Fibroblast of lung (primary cell): ENCODE measurements around the gene TMEM184B. TPM values are rescaled to one million over a fixed set of nuclear protein-coding genes. Genes with fewer than 3 reads are reported as not detected.
A peak's percentile ranks its signal among the peaks of the same experiment; 100 is the strongest.

Source experiments
- DNase-seq, 2 donors: peaks; one replicate each; pipeline versions ENCODE4 v3.0.0 to v3.0.0-alpha.2; 2010; ENCODE audit warnings: low read depth in 2 of 2
- H2AFZ ChIP-seq: 2 replicates; pipeline ENCODE4 v1.5.1; 2012; ENCODE audit warnings: low read length, control low read depth, inconsistent platforms
- H3K27ac ChIP-seq: 2 replicates; pipeline ENCODE4 v1.5.1; 2011; ENCODE audit warnings: low read length, control low read depth; ENCODE audit not compliant: insufficient read depth
- H3K27me3 ChIP-seq: 2 replicates; pipeline ENCODE4 v1.5.1; 2011; ENCODE audit warnings: mild to moderate bottlenecking, low read length; ENCODE audit not compliant: control insufficient read depth, insufficient read depth
- H3K36me3 ChIP-seq: 2 replicates; pipeline ENCODE4 v1.5.1; 2011; ENCODE audit warnings: low read length; ENCODE audit not compliant: control insufficient read depth, insufficient read depth
- H3K4me1 ChIP-seq: 2 replicates; pipeline ENCODE4 v1.5.1; 2011; ENCODE audit warnings: low read length; ENCODE audit not compliant: control insufficient read depth, insufficient read depth; ENCODE audit errors: extremely low read depth
- H3K4me2 ChIP-seq: 2 replicates; pipeline ENCODE4 v1.5.1; 2011; ENCODE audit warnings: low read length, control low read depth; ENCODE audit not compliant: insufficient read depth; ENCODE audit errors: extremely low read depth
- H3K4me3 ChIP-seq, 4 experiments: fragments of 200-600 bp in 1 of 4; sonication (generic) in 1 of 4; replicated peaks in 1 of 4; 2 replicates each; pipeline ENCODE4 v1.5.1; 2011 to 2016; ENCODE audit warnings: low read length in 4 of 4, low read depth in 3 of 4, mild to moderate bottlenecking in 3 of 4, control low read depth in 2 of 4, inconsistent platforms in 1 of 4, mixed read lengths in 1 of 4; ENCODE audit not compliant: insufficient read depth in 1 of 4; ENCODE audit errors: control extremely low read depth in 1 of 4
- H3K79me2 ChIP-seq: 2 replicates; pipeline ENCODE4 v1.5.1; 2012; ENCODE audit warnings: mild to moderate bottlenecking, low read length, inconsistent platforms; ENCODE audit not compliant: control insufficient read depth, insufficient read depth
- H3K9ac ChIP-seq: 2 replicates; pipeline ENCODE4 v1.5.1; 2011; ENCODE audit warnings: mild to moderate bottlenecking, low read length, control low read depth; ENCODE audit not compliant: insufficient read depth
- H3K9me3 ChIP-seq: 2 replicates; pipeline ENCODE4 v1.5.1; 2012; ENCODE audit warnings: low read depth, low read length; ENCODE audit not compliant: control insufficient read depth, insufficient read depth
- H4K20me1 ChIP-seq: 2 replicates; pipeline ENCODE4 v1.5.1; 2011; ENCODE audit warnings: low read length; ENCODE audit not compliant: control insufficient read depth, insufficient read depth; ENCODE audit errors: extremely low read depth
- EZH2 ChIP-seq: IDR thresholded peaks from 2 replicates; pipeline ENCODE4 v1.5.1; 2012; ENCODE audit warnings: low read length, control low read depth, mild to moderate bottlenecking; ENCODE audit errors: missing control alignments
- polyA plus RNA-seq, 2 donors: library from polyadenylated mRNA; depleted of rRNA in 1 of 2; stranded (reverse) in 1 of 2; unstranded in 1 of 2; fragments of >200 nt; gene quantifications; 2 replicates each; pipeline ENCODE4 v1.2.1, GENCODE V29; 2011 to 2012; ENCODE audit warnings: missing spikeins in 1 of 2
- total RNA-seq: library from RNA; depleted of rRNA; stranded (reverse); fragments of >200 nt; gene quantifications from 2 replicates; pipeline ENCODE4 v1.2.1, GENCODE V29; 2014
- TF ChIP-seq, protein P1 (sequence below), 2 donors: IDR thresholded peaks in 1 of 2; conservative IDR thresholded peaks in 1 of 2; 1 replicate in 1 of 2; 2 replicates in 1 of 2; pipeline ENCODE4 v1.5.1; 2011 to 2012; ENCODE audit warnings: low read length in 2 of 2, control low read depth in 1 of 2, inconsistent platforms in 1 of 2, low read depth in 1 of 2, mild to moderate bottlenecking in 1 of 2

The TMEM184B gene
- total and polyA plus RNA-seq, 2 donors (not counting 1 experiment from before 2014, with no cell fraction given), result 28.2 to 37.2 TPM

DNA sequence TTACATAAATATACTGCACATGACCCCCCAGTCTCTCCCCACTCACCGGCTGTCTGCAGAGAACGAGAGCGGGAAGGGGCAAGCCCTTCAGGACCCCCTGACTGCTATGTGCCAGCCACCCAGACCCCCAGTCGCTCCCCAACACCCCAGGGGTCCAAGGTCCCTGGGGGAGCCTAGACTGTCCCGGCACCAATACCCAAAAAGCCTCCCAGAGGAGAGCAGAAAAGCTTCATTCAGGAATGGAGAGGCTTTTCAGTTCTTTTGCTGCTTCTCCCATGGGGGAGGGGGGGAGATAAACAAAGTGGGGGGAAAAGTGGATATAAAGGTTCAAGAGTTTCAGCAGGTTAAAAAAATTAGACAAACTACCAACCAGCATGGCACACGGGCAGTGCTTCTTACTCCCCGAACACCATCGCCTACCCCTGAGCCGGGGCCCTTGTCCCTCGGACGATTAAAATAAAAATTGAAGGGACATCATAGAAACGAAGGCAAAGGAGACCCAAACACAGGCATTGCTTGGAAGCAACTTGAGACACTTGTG, 43.1 kb upstream of the TMEM184B start:
- Histone ChIP-seq H4K20me1 (no peaks in the 10 kb centered on the region), H3K79me2 (peaks cover 56% of the 10 kb centered on the region), H3K9ac (peak overlapping the region; percentile 92), H2AFZ (no peak overlapping the region), H3K4me1 (peaks cover 39% of the 10 kb centered on the region), H3K4me3 (peak overlapping the region; percentile 47 to 96 (median 77)), H3K9me3 (no peaks in the 10 kb centered on the region), H3K36me3 (peaks cover 3% of the 10 kb centered on the region), H3K27ac (peak overlapping the region; percentile 87), H3K27me3 (no peaks in the 10 kb centered on the region), H3K4me2 (peak overlapping the region; percentile 88)
- no peak for DNase-seq
- TF ChIP-seq EZH2, result no peak
- TF ChIP-seq, protein P1, sequence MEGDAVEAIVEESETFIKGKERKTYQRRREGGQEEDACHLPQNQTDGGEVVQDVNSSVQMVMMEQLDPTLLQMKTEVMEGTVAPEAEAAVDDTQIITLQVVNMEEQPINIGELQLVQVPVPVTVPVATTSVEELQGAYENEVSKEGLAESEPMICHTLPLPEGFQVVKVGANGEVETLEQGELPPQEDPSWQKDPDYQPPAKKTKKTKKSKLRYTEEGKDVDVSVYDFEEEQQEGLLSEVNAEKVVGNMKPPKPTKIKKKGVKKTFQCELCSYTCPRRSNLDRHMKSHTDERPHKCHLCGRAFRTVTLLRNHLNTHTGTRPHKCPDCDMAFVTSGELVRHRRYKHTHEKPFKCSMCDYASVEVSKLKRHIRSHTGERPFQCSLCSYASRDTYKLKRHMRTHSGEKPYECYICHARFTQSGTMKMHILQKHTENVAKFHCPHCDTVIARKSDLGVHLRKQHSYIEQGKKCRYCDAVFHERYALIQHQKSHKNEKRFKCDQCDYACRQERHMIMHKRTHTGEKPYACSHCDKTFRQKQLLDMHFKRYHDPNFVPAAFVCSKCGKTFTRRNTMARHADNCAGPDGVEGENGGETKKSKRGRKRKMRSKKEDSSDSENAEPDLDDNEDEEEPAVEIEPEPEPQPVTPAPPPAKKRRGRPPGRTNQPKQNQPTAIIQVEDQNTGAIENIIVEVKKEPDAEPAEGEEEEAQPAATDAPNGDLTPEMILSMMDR (conservative IDR thresholded peaks at IDR 0.05 in 1 of 2, IDR thresholded peaks at IDR 0.05 in 1 of 2; ENCODE audit: low read depth in 1 of 2, low read length in 2 of 2), result no peak

GRCh38 chr22:38314933-38315822, 42.4 kb upstream of the TMEM184B start:
- Histone ChIP-seq H3K27me3 (no peaks in the 10 kb centered on the region), H3K36me3 (peaks cover 3% of the 10 kb centered on the region), H3K4me3 (peak overlapping the region; percentile 47 to 96 (median 77)), H3K4me2 (peak overlapping the region; percentile 88), H3K27ac (peak overlapping the region; percentile 87), H3K9ac (peak overlapping the region; percentile 92), H3K4me1 (peaks cover 47% of the 10 kb centered on the region), H3K9me3 (no peaks in the 10 kb centered on the region), H2AFZ (no peak overlapping the region), H3K79me2 (peaks cover 63% of the 10 kb centered on the region), H4K20me1 (no peaks in the 10 kb centered on the region)
- TF ChIP-seq, protein P1 (conservative IDR thresholded peaks at IDR 0.05 in 1 of 2, IDR thresholded peaks at IDR 0.05 in 1 of 2; ENCODE audit: low read depth in 1 of 2, low read length in 2 of 2), result no peak
- no peak for TF ChIP-seq EZH2
- DNase-seq, result peak; percentile 33
